HG02981 (cell line): ENCODE results near the gene CLDN4.
"Not testable (repeated sequence)": the region's sequence is repeated elsewhere in the genome, so short reads cannot be mapped to it uniquely, and the experiment has no call there.

Source experiments
- ATAC-seq: cut with Tn5 transposase; IDR thresholded peaks from one replicate; pipeline ENCODE4 v1.9.1; 2021; ENCODE audit warnings: mild to moderate bottlenecking, moderate library complexity; ENCODE audit not compliant: unreplicated experiment

The CLDN4 gene

GRCh38 chr7:73830681-73831583 is at the start of gene CLDN4:
Gene CLDN4, plus strand, starts transcription at chr7:73830996. Its CDS starts 206 bp downstream, at chr7:73831202.
- ATAC-seq: no peak

GRCh38 chr7:73786588-73786987 is 44.2 kb upstream of the CLDN4 start:
- no peak for ATAC-seq

- not testable (repeated sequence) for ATAC-seq
Observed at GRCh38 chr7:73787786-73788048, 43.1 kb upstream of the CLDN4 start.

GRCh38 chr7:73789051-73789450 is 41.7 kb upstream of the CLDN4 start:
- no peak for ATAC-seq

GRCh38 chr7:73791170-73791690 is 39.6 kb upstream of the CLDN4 start:
- ATAC-seq: not testable (repeated sequence)

GRCh38 chr7:73795188-73795587 is 35.6 kb upstream of the CLDN4 start:
- not testable (repeated sequence) for ATAC-seq

GRCh38 chr7:73796656-73797055 is 34.1 kb upstream of the CLDN4 start:
- not testable (repeated sequence) for ATAC-seq

GRCh38 chr7:73797176-73797575 is 33.6 kb upstream of the CLDN4 start:
- ATAC-seq: not testable (repeated sequence)

- no peak for ATAC-seq
Observed at GRCh38 chr7:73799282-73800141, 31.3 kb upstream of the CLDN4 start.

GRCh38 chr7:73801577-73801976 is 29.2 kb upstream of the CLDN4 start:
- no peak for ATAC-seq

- no peak for ATAC-seq
Observed at GRCh38 chr7:73802459-73802858, 28.3 kb upstream of the CLDN4 start.

GRCh38 chr7:73809467-73809951 is 21.3 kb upstream of the CLDN4 start:
- ATAC-seq: no peak

GRCh38 chr7:73810998-73811360 is 19.8 kb upstream of the CLDN4 start:
- ATAC-seq: no peak

- no peak for ATAC-seq
Observed at GRCh38 chr7:73811760-73812168, 19.0 kb upstream of the CLDN4 start.

- no peak for ATAC-seq
Observed at GRCh38 chr7:73812996-73813395, 17.8 kb upstream of the CLDN4 start.

GRCh38 chr7:73815436-73815835 is 15.4 kb upstream of the CLDN4 start:
- ATAC-seq: no peak

- no peak for ATAC-seq
Observed at GRCh38 chr7:73817121-73817520, 13.7 kb upstream of the CLDN4 start.

- ATAC-seq: no peak
Observed at GRCh38 chr7:73820013-73820412, 10.8 kb upstream of the CLDN4 start.

- not testable (repeated sequence) for ATAC-seq
Observed at GRCh38 chr7:73821597-73822285, 9.1 kb upstream of the CLDN4 start.

GRCh38 chr7:73822319-73823173 is 8.2 kb upstream of the CLDN4 start:
- ATAC-seq: no peak
